Measurements from ENCODE around the gene FSIP1.

FSIP1 gene

GRCh38 chr15:39598958-39599845 lies 183.4 kb downstream of the FSIP1 start:
- Histone ChIP-seq H3K4me3 (ENCODE audit: low read depth, low read length) (no peak overlapping the region), H3K27ac (no peak overlapping the region), H3K36me3 (replicated peaks) (peaks cover 27% of the 10 kb centered on the region), H3K27me3 (replicated peaks) (no peaks in the 10 kb centered on the region)
- DNase-seq: no peak
- TF ChIP-seq CTCF (IDR thresholded peaks at IDR 0.05; ENCODE audit: low read depth, low read length, missing control alignments): no peak
- in situ Hi-C loops (cut with HindIII; ENCODE audit: low pct_ligation_motif_present, low sequenced_read_pairs): no loop called here

GRCh38 chr15:39598186-39598850 lies 184.3 kb downstream of the FSIP1 start:
- Histone ChIP-seq H3K27ac (no peak overlapping the region), H3K27me3 (replicated peaks) (no peaks in the 10 kb centered on the region), H3K36me3 (replicated peaks) (peaks cover 36% of the 10 kb centered on the region), H3K4me3 (ENCODE audit: low read depth, low read length) (no peak overlapping the region)
- no peak for DNase-seq
- in situ Hi-C loops (cut with HindIII; ENCODE audit: low pct_ligation_motif_present, low sequenced_read_pairs): no loop called here
- TF ChIP-seq CTCF (IDR thresholded peaks at IDR 0.05; ENCODE audit: low read depth, low read length, missing control alignments): no peak

GRCh38 chr15:39597751-39598185 lies 184.9 kb downstream of the FSIP1 start:
- in situ Hi-C loops (cut with HindIII; ENCODE audit: low pct_ligation_motif_present, low sequenced_read_pairs): no loop called here
- no peak for TF ChIP-seq CTCF (IDR thresholded peaks at IDR 0.05; ENCODE audit: low read depth, low read length, missing control alignments)

GRCh38 chr15:39597336-39597735 lies 185.3 kb downstream of the FSIP1 start:
- DNase-seq: no peak
- H3K36me3 ChIP-seq (replicated peaks): peaks cover 46% of the 10 kb centered on the region
- H3K27ac ChIP-seq: no peak overlapping the region
- in situ Hi-C loops (cut with HindIII; ENCODE audit: low pct_ligation_motif_present, low sequenced_read_pairs): no loop called here
- no peak for TF ChIP-seq CTCF (IDR thresholded peaks at IDR 0.05; ENCODE audit: low read depth, low read length, missing control alignments)
- H3K27me3 ChIP-seq (replicated peaks): no peaks in the 10 kb centered on the region
- H3K4me3 ChIP-seq (ENCODE audit: low read depth, low read length): no peak overlapping the region

More at GRCh38 chr15:39597751-39598185, 184.9 kb downstream of the FSIP1 start:
- H3K4me3 ChIP-seq (ENCODE audit: low read depth, low read length): no peak overlapping the region
- DNase-seq: no peak
- H3K27me3 ChIP-seq (replicated peaks): no peaks in the 10 kb centered on the region
- peaks cover 41% of the 10 kb centered on the region for H3K36me3 ChIP-seq (replicated peaks)
- no peak overlapping the region for H3K27ac ChIP-seq

GRCh38 chr15:39596358-39597051 lies 186.1 kb downstream of the FSIP1 start:
- Histone ChIP-seq H3K27ac (no peak overlapping the region), H3K27me3 (replicated peaks) (no peaks in the 10 kb centered on the region), H3K4me3 (ENCODE audit: low read depth, low read length) (no peak overlapping the region), H3K36me3 (replicated peaks) (peaks cover 52% of the 10 kb centered on the region)
- no peak for TF ChIP-seq CTCF (IDR thresholded peaks at IDR 0.05; ENCODE audit: low read depth, low read length, missing control alignments)
- no peak for DNase-seq
- in situ Hi-C loops (cut with HindIII; ENCODE audit: low pct_ligation_motif_present, low sequenced_read_pairs): no loop called here

All from brain microvascular endothelial cell (primary cell).